SK-N-SH (cell line): Measurements from ENCODE around the gene TOR4A. TPM values are rescaled to one million over a fixed set of nuclear protein-coding genes. Genes with fewer than 3 reads are reported as not detected.

Experiments
- CTCF ChIA-PET: fragments of 300-600, 350-600 bp; formaldehyde crosslinking; extraction: SDS; loops from one replicate; lab custom pipeline; 2021; lab: Yijun Ruan, JAX
- POLR2A ChIA-PET: fragments of 350-600 bp; sonication (Branson Sonifier 250); formaldehyde crosslinking; extraction: SDS; loops from one replicate; lab custom pipeline; 2020; ENCODE audit warnings: antibody characterized with exemption, inconsistent platforms; lab: Yijun Ruan, JAX
- DNase-seq: peaks from one replicate; pipeline ENCODE4 v3.0.0; 2012
- H2AFZ ChIP-seq: fragments of 200-600 bp; sonication (generic); 2 replicates; pipeline ENCODE4 v1.8.1; 2016; ENCODE audit warnings: antibody characterized with exemption, mild to moderate bottlenecking, low read depth
- H3F3A ChIP-seq: fragments of 200-600 bp; sonication (generic); replicated peaks from 2 replicates; pipeline ENCODE3; 2016; ENCODE audit warnings: antibody characterized with exemption, mild to moderate bottlenecking; ENCODE audit not compliant: insufficient read depth
- H3K27ac ChIP-seq, 2 experiments: fragments of 200-500 bp in 1 of 2; fragments of 200-600 bp in 1 of 2; sonication (Bioruptor generic) in 1 of 2; sonication (generic), shearing (Covaris generic) in 1 of 2; 2 replicates each; pipeline versions ENCODE4 v1.5.1 to v1.6.1; 2014 to 2016; ENCODE audit warnings: low read depth in 2 of 2, inconsistent platforms in 1 of 2, low read length in 1 of 2, mild to moderate bottlenecking in 1 of 2, mixed read lengths in 1 of 2
- H3K27me3 ChIP-seq: fragments of 200-600 bp; sonication (generic), shearing (Covaris generic); 2 replicates; pipeline ENCODE4 v1.6.1; 2016; ENCODE audit warnings: mixed run types; ENCODE audit not compliant: insufficient read depth
- H3K36me3 ChIP-seq, 2 experiments: fragments of 200-500 bp in 1 of 2; fragments of 200-600 bp in 1 of 2; sonication (Bioruptor generic) in 1 of 2; sonication (generic) in 1 of 2; replicated peaks in 1 of 2; 2 replicates each; pipeline versions ENCODE3 to v1.5.1; 2014 to 2016; ENCODE audit warnings: low read length in 1 of 2, mild to moderate bottlenecking in 1 of 2; ENCODE audit not compliant: insufficient read depth in 2 of 2, control insufficient read depth in 1 of 2
- H3K4me1 ChIP-seq, 2 experiments: fragments of 200-500 bp in 1 of 2; fragments of 200-600 bp in 1 of 2; sonication (Bioruptor generic) in 1 of 2; sonication (generic), shearing (Covaris generic) in 1 of 2; 2 replicates each; pipeline versions ENCODE4 v1.5.1 to v1.6.1; 2014 to 2016; ENCODE audit warnings: low read depth in 1 of 2, low read length in 1 of 2, mixed run types in 1 of 2; ENCODE audit not compliant: insufficient read depth in 2 of 2, control insufficient read depth in 1 of 2
- H3K4me2 ChIP-seq: fragments of 200-600 bp; sonication (generic), shearing (Covaris generic); 2 replicates; pipeline ENCODE4 v1.6.1; 2017; ENCODE audit warnings: mixed run types
- H3K4me3 ChIP-seq, 2 experiments: fragments of 200-500 bp in 1 of 2; fragments of 200-600 bp in 1 of 2; sonication (Bioruptor generic) in 1 of 2; sonication (generic), shearing (Covaris generic) in 1 of 2; 2 replicates each; pipeline versions ENCODE4 v1.5.1 to v1.8.1; 2014 to 2016; ENCODE audit warnings: low read depth in 2 of 2, inconsistent platforms in 1 of 2, low read length in 1 of 2, mild to moderate bottlenecking in 1 of 2, mixed read lengths in 1 of 2, moderate library complexity in 1 of 2
- H3K79me2 ChIP-seq: fragments of 200-600 bp; sonication (generic); 2 replicates; pipeline ENCODE4 v1.8.1; 2017; ENCODE audit warnings: mild to moderate bottlenecking; ENCODE audit not compliant: insufficient read depth
- H3K9ac ChIP-seq: fragments of 200-600 bp; sonication (generic); 2 replicates; pipeline ENCODE4 v1.6.1; 2017; ENCODE audit warnings: mixed run types
- H3K9me2 ChIP-seq: fragments of 200-600 bp; sonication (generic); 2 replicates; pipeline ENCODE4 v1.6.1; 2017; ENCODE audit warnings: mixed run types
- H3K9me3 ChIP-seq: fragments of 200-600 bp; sonication (generic); 2 replicates; pipeline ENCODE4 v1.6.1; 2017; ENCODE audit warnings: mixed run types, mild to moderate bottlenecking, moderate library complexity
- H4K20me1 ChIP-seq: fragments of 200-600 bp; sonication (generic); 2 replicates; pipeline ENCODE4 v1.6.1; 2017; ENCODE audit warnings: mild to moderate bottlenecking, mixed run types; ENCODE audit not compliant: insufficient read depth
- ELF1 ChIP-seq: IDR thresholded peaks from 2 replicates; pipeline ENCODE4 v1.4.0; 2012
- EP300 ChIP-seq, 2 experiments: IDR thresholded peaks; 2 replicates each; pipeline versions ENCODE4 v1.4.0 to v1.6.1; 2012; ENCODE audit warnings: borderline replicate concordance in 1 of 2, low read depth in 1 of 2, low read length in 1 of 2
- EZH2phosphoT487 ChIP-seq: fragments of 200-600 bp; sonication (generic); IDR thresholded peaks from 2 replicates; pipeline ENCODE4 v1.6.1; 2017; ENCODE audit warnings: low read depth, mixed run types, mild to moderate bottlenecking, antibody characterized with exemption, moderate library complexity, borderline replicate concordance
- FOSL2 ChIP-seq: IDR thresholded peaks from 2 replicates; pipeline ENCODE4 v1.4.0; 2012; ENCODE audit warnings: low read depth, mild to moderate bottlenecking, moderate library complexity, borderline replicate concordance
- FOXM1 ChIP-seq: IDR thresholded peaks from 2 replicates; pipeline ENCODE4 v1.4.0; 2012; ENCODE audit warnings: low read depth, mild to moderate bottlenecking
- JUND ChIP-seq: IDR thresholded peaks from 2 replicates; pipeline ENCODE4 v1.4.0; 2012
- NFIC ChIP-seq: IDR thresholded peaks from 2 replicates; pipeline ENCODE4 v1.4.0; 2012; ENCODE audit warnings: borderline replicate concordance
- NRF1 ChIP-seq: IDR thresholded peaks from 2 replicates; pipeline ENCODE4 v1.6.1; 2012; ENCODE audit warnings: low read depth, mild to moderate bottlenecking, low read length
- POLR2AphosphoS5 ChIP-seq: IDR thresholded peaks from 2 replicates; pipeline ENCODE4 v1.6.1; 2012; ENCODE audit warnings: low read depth, low read length
- RCOR1 ChIP-seq: fragments of 150-350 bp; IDR thresholded peaks from 2 replicates; pipeline ENCODE4 v1.6.1; 2017; ENCODE audit warnings: antibody characterized with exemption, low read length
- REST ChIP-seq: IDR thresholded peaks from 2 replicates; pipeline ENCODE4 v1.6.1; 2012; ENCODE audit warnings: mild to moderate bottlenecking, low read depth, low read length, moderate library complexity
- SIN3A ChIP-seq: IDR thresholded peaks from 2 replicates; pipeline ENCODE4 v1.6.1; 2012; ENCODE audit warnings: low read depth, mild to moderate bottlenecking, low read length, moderate library complexity, borderline replicate concordance
- SMC3 ChIP-seq: IDR thresholded peaks from 2 replicates; pipeline ENCODE4 v1.6.1; 2012; ENCODE audit warnings: low read depth, low read length, improper control_type of control experiment
- TCF12 ChIP-seq: IDR thresholded peaks from 2 replicates; pipeline ENCODE4 v1.4.0; 2012
- YY1 ChIP-seq: IDR thresholded peaks from 2 replicates; pipeline ENCODE4 v1.4.0; 2012; ENCODE audit warnings: low read depth, mild to moderate bottlenecking
- WGBS: methylation state at CpG from one replicate; pipeline ENCODE4 v1.1.6; 2017; ENCODE audit warnings: low lambda C conversion rate; 5-methylcytosine and 5-hydroxymethylcytosine counted together
- polyA plus RNA-seq, 3 experiments: library from polyadenylated mRNA; depleted of rRNA; stranded (reverse); fragments of >200 nt; gene quantifications; 2 replicates each; pipeline ENCODE4 v1.2.3, GENCODE V29; 2012

The TOR4A gene
- polyA plus RNA-seq, 1 of the 3 experiments (the other 2 are of a cell fraction) = 0.81 TPM

DNA sequence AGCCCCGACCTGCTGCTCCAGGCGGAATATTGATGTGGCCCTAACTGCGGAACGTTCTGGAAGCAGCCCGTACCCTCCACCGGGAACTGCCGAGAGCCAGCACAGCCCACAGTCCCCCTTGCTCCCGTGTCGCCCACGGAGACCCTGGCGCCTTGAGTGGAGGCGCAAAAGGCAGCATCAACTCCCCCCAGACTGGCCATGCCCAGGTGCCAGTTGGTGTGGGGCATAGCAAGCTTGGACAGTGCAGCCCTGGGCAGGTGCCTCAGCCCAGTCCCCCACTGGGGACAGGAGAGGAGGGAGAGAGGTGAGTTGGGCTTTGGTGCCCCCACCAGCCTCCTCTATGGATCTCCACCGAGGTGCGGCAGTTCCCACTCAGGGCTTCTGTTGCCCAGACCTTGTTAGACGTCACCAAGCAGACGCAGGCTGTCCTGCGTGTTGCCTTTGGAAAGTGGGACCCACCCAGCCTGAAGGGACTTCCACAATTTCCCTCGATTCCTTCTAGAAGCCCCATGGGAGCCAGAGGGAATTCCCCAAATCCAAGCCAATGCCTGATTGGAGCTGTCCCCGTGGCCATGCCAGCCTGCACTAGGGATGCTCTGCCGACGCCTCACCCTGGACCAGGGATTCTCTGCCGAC lies 44.3 kb downstream of the TOR4A start:
- DNase-seq = no peak
- no peak overlapping the region for H3K4me3 ChIP-seq
- TF ChIP-seq SMC3 (no peak), EP300 (IDR thresholded peaks at IDR 0.05; ENCODE audit: borderline replicate concordance in 1 of 2, low read depth in 1 of 2, low read length in 1 of 2) (no peak), FOSL2 (no peak), JUND (no peak), REST (no peak), NFIC (no peak), RCOR1 (no peak), TCF12 (no peak), ELF1 (no peak), NRF1 (no peak), YY1 (no peak), SIN3A (no peak), FOXM1 (no peak), EZH2phosphoT487 (no peak), POLR2AphosphoS5 (no peak)
- TF ChIP-seq, all 33 proteins: peak for 0
- ChIA-PET CTCF (interaction anchor here (7.5 kb wide), 1 partner anchor 19 kb away, joined by 74 read pairs; the partner anchor contains the start of gene NRARP), POLR2A (no interaction called here)
- Histone ChIP-seq H3K27ac (no peak overlapping the region), H3K4me1 (peaks cover 0 to 4% of the 10 kb centered on the region in 2 experiments; a peak in 1 of 4 replicates), H3K4me2 (no peak overlapping the region), H3K9ac (no peak overlapping the region), H3K9me3 (no peaks in the 10 kb centered on the region), H3K79me2 (no peaks in the 10 kb centered on the region), H3K9me2 (no peaks in the 10 kb centered on the region), H3F3A (no peaks in the 10 kb centered on the region), H2AFZ (no peak overlapping the region), H3K36me3 (no peaks in the 10 kb centered on the region), H4K20me1 (no peaks in the 10 kb centered on the region), H3K27me3 (no peaks in the 10 kb centered on the region)
- 78% methylated on average over 11 of the region's 22 CpGs for WGBS
